NT2/D1 (cell line): ENCODE results near the gene MPIG6B.

Experiments used
- DNase-seq: peaks from one replicate; pipeline ENCODE4 v3.0.0-alpha.2; 2011; ENCODE audit warnings: low read depth, low spot score
- H3K27me3 ChIP-seq: 2 replicates; pipeline ENCODE4 v1.6.0; 2011; ENCODE audit warnings: mild to moderate bottlenecking; ENCODE audit not compliant: insufficient read length, insufficient read depth
- H3K36me3 ChIP-seq: 2 replicates; pipeline ENCODE4 v1.6.1; 2011; ENCODE audit warnings: mild to moderate bottlenecking, low read length, mixed read lengths; ENCODE audit not compliant: insufficient read depth, insufficient read length
- H3K4me1 ChIP-seq: 2 replicates; pipeline ENCODE4 v1.5.1; 2011; ENCODE audit not compliant: insufficient read depth, insufficient read length
- H3K4me3 ChIP-seq: 2 replicates; pipeline ENCODE4 v1.5.1; 2011; ENCODE audit warnings: low read depth; ENCODE audit not compliant: insufficient read length
- H3K9ac ChIP-seq: 2 replicates; pipeline ENCODE4 v1.6.0; 2011; ENCODE audit warnings: low read depth; ENCODE audit not compliant: insufficient read length
- H3K9me3 ChIP-seq: 2 replicates; pipeline ENCODE4 v1.5.1; 2011; ENCODE audit warnings: mild to moderate bottlenecking, low read length; ENCODE audit not compliant: insufficient read depth
- SUZ12 ChIP-seq: IDR thresholded peaks from 2 replicates; pipeline ENCODE4 v1.6.1; 2011; ENCODE audit not compliant: insufficient read length, insufficient read depth; ENCODE audit errors: extremely low read depth
- YY1 ChIP-seq: IDR thresholded peaks from 2 replicates; pipeline ENCODE4 v1.6.1; 2011; ENCODE audit not compliant: insufficient read length, insufficient read depth
- ZNF274 ChIP-seq: IDR thresholded peaks from 2 replicates; pipeline ENCODE4 v1.6.1; 2011; ENCODE audit warnings: mild to moderate bottlenecking, low read depth, low read length

The MPIG6B gene

DNA sequence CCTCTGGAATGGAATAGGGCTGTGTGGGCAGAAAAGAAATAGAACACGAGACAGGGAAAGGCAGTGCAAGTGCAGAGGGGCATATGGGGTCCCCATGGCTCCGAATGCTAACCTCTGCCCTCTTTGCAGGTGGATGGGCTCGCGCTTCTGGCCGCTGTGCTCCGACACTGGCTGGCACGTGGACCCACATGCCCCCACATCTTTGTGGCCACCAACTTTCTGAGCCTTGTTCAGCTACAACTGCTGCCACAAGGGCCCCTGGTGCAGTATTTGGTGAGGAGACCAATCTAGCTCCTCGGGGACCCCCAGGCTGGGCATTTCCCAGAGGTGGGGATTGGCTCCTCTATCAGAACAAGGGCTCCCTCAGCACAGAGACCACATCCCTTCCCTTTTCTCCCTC is 38.2 kb downstream of the MPIG6B start:
- H3K9me3 ChIP-seq = no peaks in the 10 kb centered on the region
- DNase-seq = no peak
- peaks cover 6% of the 10 kb centered on the region for H3K4me1 ChIP-seq
- H3K36me3 ChIP-seq = peaks cover 59% of the 10 kb centered on the region
- no peaks in the 10 kb centered on the region for H3K27me3 ChIP-seq
- no peak overlapping the region for H3K9ac ChIP-seq
- H3K4me3 ChIP-seq = no peak overlapping the region
- TF ChIP-seq SUZ12 = no peak
- no peak for TF ChIP-seq ZNF274
- no peak for TF ChIP-seq YY1

- H3K4me3 ChIP-seq = no peak within 1 kb of the TSS
- H3K9ac ChIP-seq = no peak within 1 kb of the TSS
- H3K4me1 ChIP-seq = peaks cover 6% of the 10 kb centered on the region
- no peaks in the 10 kb centered on the region for H3K27me3 ChIP-seq
- H3K36me3 ChIP-seq = peaks cover 59% of the 10 kb centered on the region
- no peak for DNase-seq
- H3K9me3 ChIP-seq = no peaks in the 10 kb centered on the region
- TF ChIP-seq SUZ12 (no peak), ZNF274 (no peak), YY1 (no peak)
These were observed 39.2 kb downstream of the MPIG6B start, which contains the start of gene SAPCD1 for GRCh38 chr6:31762356-31762755. SAPCD1 (plus strand) TSS chr6:31762656; CDS start chr6:31763055, 399 bp downstream.

DNA sequence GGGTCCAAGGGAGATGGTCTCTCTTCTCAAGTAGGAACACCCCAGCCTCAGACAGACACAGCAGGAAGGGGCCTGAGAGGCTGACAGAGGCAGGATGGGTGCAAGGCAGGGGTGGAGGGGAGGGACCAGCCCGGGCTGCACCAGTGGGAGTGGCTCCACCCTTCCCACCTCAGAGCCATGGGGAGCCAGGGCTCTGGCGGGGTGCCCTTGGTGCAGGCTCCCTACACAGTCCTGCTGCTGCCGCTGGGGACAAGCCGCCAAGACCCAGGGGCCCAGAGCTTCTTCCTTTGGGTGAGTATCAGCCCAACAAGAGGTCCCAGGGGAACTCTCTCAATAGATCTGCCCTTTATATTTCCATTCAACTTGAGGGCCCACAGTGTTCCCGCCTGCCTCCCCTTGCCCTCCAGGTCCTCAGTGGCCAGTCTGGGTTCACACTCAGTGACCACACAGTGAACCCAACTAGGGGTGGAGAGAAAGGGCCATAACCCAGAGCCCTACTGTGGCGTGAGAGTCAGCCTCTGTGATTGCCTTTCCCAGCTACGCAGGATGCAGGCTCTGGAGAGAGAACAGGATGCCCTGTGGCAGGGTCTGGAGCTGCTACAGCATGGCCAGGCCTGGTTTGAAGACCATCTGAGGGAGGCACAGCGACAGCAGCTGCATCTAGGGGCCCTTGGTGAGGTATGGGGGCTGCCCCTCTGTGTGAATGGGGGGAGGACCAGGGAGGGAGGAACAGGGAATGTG is 39.9 kb downstream of the MPIG6B start:
- Histone ChIP-seq H3K4me3 (no peak overlapping the region), H3K9me3 (no peaks in the 10 kb centered on the region), H3K4me1 (peaks cover 6% of the 10 kb centered on the region), H3K27me3 (no peaks in the 10 kb centered on the region), H3K9ac (no peak overlapping the region), H3K36me3 (peaks cover 58% of the 10 kb centered on the region)
- TF ChIP-seq ZNF274 (no peak), SUZ12 (no peak), YY1 (no peak)
- DNase-seq = no peak

DNA sequence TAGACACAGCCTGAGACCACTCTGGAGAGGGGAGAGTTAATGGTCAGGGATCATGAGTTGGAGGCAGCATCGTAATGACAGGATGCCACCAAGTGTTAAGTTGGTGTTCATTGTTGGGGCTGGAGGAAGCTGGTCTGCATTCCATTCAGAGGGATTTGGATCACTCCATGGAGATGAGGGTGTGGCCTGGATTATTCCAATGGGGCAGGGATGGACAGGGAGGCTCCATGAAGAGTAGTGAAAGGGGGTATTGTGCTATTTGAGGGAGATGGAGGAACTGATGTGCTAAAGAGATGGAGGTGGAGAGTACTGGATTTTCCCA is 40.4 kb downstream of the MPIG6B start:
- H3K27me3 ChIP-seq = no peaks in the 10 kb centered on the region
- no peaks in the 10 kb centered on the region for H3K9me3 ChIP-seq
- no peak for TF ChIP-seq YY1
- TF ChIP-seq SUZ12 = no peak
- TF ChIP-seq ZNF274 = no peak
- peaks cover 54% of the 10 kb centered on the region for H3K36me3 ChIP-seq
- H3K4me1 ChIP-seq = peaks cover 6% of the 10 kb centered on the region
- H3K9ac ChIP-seq = no peak overlapping the region
- H3K4me3 ChIP-seq = no peak overlapping the region
- peak; percentile 77 for DNase-seq

DNA sequence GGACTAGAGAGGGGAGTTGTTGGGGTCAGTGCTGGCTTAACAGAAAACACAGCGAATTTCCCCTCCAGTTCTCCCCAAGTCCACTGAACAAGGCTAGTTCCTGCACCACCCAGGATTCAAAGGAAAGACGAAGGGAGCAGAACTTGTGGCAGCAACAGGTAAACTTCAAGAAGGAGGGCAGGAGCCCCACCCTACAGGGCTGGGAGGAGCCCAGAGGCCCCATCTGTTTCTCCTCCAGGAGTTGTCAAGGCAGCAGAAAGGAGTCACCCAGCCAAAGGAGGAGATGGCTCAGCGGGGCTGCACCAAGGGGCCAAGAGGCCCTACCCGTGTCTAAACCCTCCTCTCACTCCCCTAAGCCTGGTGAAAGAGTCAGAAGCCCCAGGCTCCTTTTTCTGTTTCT is 41.0 kb downstream of the MPIG6B start:
- no peak for TF ChIP-seq ZNF274
- TF ChIP-seq SUZ12 = no peak
- TF ChIP-seq YY1 = no peak
- DNase-seq = no peak
- no peaks in the 10 kb centered on the region for H3K27me3 ChIP-seq
- no peaks in the 10 kb centered on the region for H3K9me3 ChIP-seq
- H3K4me3 ChIP-seq = no peak overlapping the region
- peaks cover 6% of the 10 kb centered on the region for H3K4me1 ChIP-seq
- peaks cover 48% of the 10 kb centered on the region for H3K36me3 ChIP-seq
- H3K9ac ChIP-seq = no peak overlapping the region

DNA sequence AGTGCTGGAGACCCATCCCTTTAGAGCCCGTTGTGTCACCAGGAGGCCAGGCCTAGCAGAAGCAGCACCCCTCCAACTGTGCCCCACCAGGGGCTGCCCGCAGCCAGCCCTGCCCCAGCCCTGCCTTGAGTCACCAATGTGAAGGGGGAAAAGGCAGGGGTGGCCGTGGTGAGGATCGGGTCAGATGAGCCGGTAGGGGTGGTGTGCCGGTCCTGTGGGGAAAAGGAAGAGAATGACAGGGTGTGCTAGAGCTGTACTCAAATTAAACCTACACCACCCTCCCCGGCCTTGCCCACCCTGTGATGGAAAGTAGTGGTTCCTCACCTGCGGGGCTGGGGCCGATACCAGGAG is 42.4 kb downstream of the MPIG6B start:
- Histone ChIP-seq H3K36me3 (peaks cover 34% of the 10 kb centered on the region), H3K4me1 (peaks cover 6% of the 10 kb centered on the region), H3K27me3 (no peaks in the 10 kb centered on the region), H3K9me3 (no peaks in the 10 kb centered on the region), H3K9ac (no peak overlapping the region), H3K4me3 (no peak overlapping the region)
- no peak for DNase-seq
- TF ChIP-seq SUZ12 (no peak), YY1 (no peak), ZNF274 (no peak)

DNA sequence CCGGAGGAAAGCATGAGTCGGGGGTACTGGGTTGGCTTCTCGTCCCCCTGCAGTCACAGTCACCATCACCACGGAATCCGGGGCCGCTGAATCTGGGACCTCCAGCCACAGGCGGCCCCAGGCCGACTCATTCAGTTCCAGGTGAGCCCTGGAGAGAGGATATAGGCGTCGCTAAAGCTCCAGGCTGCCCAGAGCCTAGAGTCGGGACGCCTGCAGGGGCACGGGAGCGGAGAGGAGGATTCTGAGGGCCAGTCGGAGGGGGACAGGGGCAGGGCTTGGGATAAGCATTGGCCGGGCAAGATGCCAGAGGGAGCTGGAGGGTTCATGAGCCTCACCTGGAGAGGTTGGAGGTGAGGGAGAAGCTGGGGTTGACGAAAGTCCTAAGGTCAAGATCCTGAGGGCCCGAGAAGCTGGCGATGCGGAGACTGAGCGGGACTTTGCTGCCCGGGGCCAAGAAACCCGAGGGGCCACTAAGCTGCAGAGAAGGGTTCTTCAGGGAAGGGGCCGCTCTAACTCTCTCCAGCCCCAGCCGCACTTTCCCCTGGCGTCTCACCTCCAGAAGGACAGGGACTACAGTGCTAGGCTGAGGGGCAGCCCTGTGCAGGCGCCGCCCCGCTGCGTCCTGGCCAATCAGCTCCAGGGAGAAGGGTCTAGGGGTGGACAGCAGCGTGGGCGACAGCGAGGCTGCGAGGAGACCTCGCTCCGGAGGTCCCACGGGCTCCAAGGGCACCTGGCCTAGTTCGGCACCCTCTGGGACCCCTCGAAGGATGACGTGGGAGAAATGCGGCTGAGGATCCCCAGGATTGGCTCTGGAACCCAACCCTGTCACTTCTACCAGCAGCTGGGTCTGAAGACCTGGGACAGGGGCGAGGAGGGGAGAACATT is 43.0 kb downstream of the MPIG6B start:
- Histone ChIP-seq H3K9ac (no peak overlapping the region), H3K36me3 (peaks cover 28% of the 10 kb centered on the region), H3K4me1 (peaks cover 6% of the 10 kb centered on the region), H3K9me3 (no peaks in the 10 kb centered on the region), H3K27me3 (no peaks in the 10 kb centered on the region), H3K4me3 (no peak overlapping the region)
- no peak for DNase-seq
- TF ChIP-seq YY1 (no peak), ZNF274 (no peak), SUZ12 (no peak)
